Psoas muscle (tissue), 8 donors: Measurements from ENCODE around the gene KCNJ11. TPM values are rescaled to one million over a fixed set of nuclear protein-coding genes. Genes with fewer than 3 reads are reported as not detected.

ENCODE experiments used
- ATAC-seq, 4 donors: fragments of 200-7000 bp; cut with Tn5 transposase; one replicate each; pipeline ENCODE4 v1.9.1; 2020; ENCODE audit warnings: moderate library complexity in 3 of 4, mild to moderate bottlenecking in 2 of 4
- DNase-seq, 2 donors: peaks; one replicate each; pipeline ENCODE4 v3.0.0-alpha.2; 2020
- H3K27ac ChIP-seq: fragments of 200-600 bp; one replicate; pipeline ENCODE4 v1.8.0; 2022
- H3K27me3 ChIP-seq, 3 donors: fragments of 200-600 bp in 1 of 3; one replicate each; pipeline versions ENCODE4 v1.6.1 to v1.8.0; 2013 to 2022; ENCODE audit warnings: low read length in 2 of 3, mild to moderate bottlenecking in 2 of 3, moderate library complexity in 1 of 3; ENCODE audit not compliant: insufficient read depth in 3 of 3
- H3K36me3 ChIP-seq, 2 donors: fragments of 200-600 bp in 1 of 2; one replicate each; pipeline versions ENCODE4 v1.6.1 to v1.8.0; 2013 to 2022; ENCODE audit warnings: low read depth in 1 of 2, mild to moderate bottlenecking in 1 of 2, moderate library complexity in 1 of 2; ENCODE audit not compliant: insufficient read depth in 1 of 2
- H3K4me1 ChIP-seq: fragments of 200-600 bp; one replicate; pipeline ENCODE4 v1.8.0; 2022
- H3K4me3 ChIP-seq: fragments of 200-600 bp; one replicate; pipeline ENCODE4 v1.8.0; 2022; ENCODE audit warnings: mild to moderate bottlenecking
- H3K9me3 ChIP-seq: fragments of 200-600 bp; one replicate; pipeline ENCODE4 v1.8.0; 2022
- WGBS, 3 donors: extraction: QIAGEN DNeasy Blood & Tissue Kit; methylation state at CpG; one replicate each; pipeline versions ENCODE4 v1.1.6 to v1.1.7; 2013; 5-methylcytosine and 5-hydroxymethylcytosine counted together
- intact Hi-C, 2 donors: fragments of 100-400 bp; cut with DNase I; formaldehyde crosslinking; loops; one replicate each; pipeline versions ENCODE4 v1.11.0 to v1.14.2; 2022
- polyA plus RNA-seq, 3 donors: library from polyadenylated mRNA; stranded (reverse); fragments of 200-250 nt; gene quantifications; one replicate each; pipeline ENCODE4 v1.2.3, GENCODE V29; 2013
- total RNA-seq, 4 donors: library from RNA; stranded (reverse); fragmentation: NEBNext Ultra II Directional in 2 of 4; extraction: Animal tissue kit (Norgen Biotek cat#: 25700) in 2 of 4; gene quantifications; one replicate each; pipeline versions ENCODE4 v1.2.1 to v1.2.4, GENCODE V29; 2021 to 2023
- TF ChIP-seq, protein P1 (sequence below): fragments of 200-600 bp; IDR thresholded peaks from one replicate; pipeline ENCODE4 v1.8.0; 2022; ENCODE audit warnings: antibody characterized with exemption
- donor health status: healthy with polysubstance abuse.
- donor health status: DM: no; HTN: no; CAD: no; lungs with moderate emphysema.
- donor health status: Bipolar disorder and iron deficiency.
- donor health status: healthy.
- donor health status: DM: yes; HTN: yes; CAD: no.
- donor health status: DM: no; HTN: no; CAD: no.
- donor health status: DM: no; HTN: no; CAD: no.
- donor health status: DM: yes; HTN: yes; CAD: no.

KCNJ11 gene
- total and polyA plus RNA-seq, 7 donors = 66.5 to 173 (median 88.4) TPM

DNA sequence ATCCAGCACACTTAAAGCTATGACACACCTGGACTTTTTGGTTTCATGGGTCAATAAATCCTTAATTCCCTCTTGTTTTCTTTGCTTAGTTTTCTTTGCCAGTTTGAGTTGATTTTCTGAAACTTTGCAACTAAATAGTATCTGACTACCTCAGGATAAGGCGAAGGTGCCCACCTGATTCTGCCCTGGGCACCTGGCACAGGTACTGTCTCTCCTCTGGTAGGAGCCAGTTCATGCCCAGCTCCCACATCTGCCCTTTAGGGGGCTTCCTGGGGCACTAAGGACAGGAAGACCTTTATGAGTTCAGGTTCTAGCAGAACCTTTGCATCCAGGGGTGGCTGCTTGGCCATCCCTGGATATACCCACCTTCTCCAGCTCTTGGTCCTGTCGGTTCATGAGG, 19.6 kb upstream of the KCNJ11 start:
- 89 to 93% (median 92%) methylated on average over 2 of the region's 2 CpGs for WGBS, 3 donors
- TF ChIP-seq, protein P1, sequence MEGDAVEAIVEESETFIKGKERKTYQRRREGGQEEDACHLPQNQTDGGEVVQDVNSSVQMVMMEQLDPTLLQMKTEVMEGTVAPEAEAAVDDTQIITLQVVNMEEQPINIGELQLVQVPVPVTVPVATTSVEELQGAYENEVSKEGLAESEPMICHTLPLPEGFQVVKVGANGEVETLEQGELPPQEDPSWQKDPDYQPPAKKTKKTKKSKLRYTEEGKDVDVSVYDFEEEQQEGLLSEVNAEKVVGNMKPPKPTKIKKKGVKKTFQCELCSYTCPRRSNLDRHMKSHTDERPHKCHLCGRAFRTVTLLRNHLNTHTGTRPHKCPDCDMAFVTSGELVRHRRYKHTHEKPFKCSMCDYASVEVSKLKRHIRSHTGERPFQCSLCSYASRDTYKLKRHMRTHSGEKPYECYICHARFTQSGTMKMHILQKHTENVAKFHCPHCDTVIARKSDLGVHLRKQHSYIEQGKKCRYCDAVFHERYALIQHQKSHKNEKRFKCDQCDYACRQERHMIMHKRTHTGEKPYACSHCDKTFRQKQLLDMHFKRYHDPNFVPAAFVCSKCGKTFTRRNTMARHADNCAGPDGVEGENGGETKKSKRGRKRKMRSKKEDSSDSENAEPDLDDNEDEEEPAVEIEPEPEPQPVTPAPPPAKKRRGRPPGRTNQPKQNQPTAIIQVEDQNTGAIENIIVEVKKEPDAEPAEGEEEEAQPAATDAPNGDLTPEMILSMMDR = no peak
- Histone ChIP-seq H3K9me3 (no peaks in the 10 kb centered on the region), H3K4me3 (no peak overlapping the region), H3K27me3 (no peaks in the 10 kb centered on the region), H3K4me1 (peaks cover 27% of the 10 kb centered on the region), H3K27ac (no peak overlapping the region), H3K36me3 (no peaks in the 10 kb centered on the region)
- no peak for ATAC-seq
- DNase-seq = no peak
- intact Hi-C loops = no loop called here

DNA sequence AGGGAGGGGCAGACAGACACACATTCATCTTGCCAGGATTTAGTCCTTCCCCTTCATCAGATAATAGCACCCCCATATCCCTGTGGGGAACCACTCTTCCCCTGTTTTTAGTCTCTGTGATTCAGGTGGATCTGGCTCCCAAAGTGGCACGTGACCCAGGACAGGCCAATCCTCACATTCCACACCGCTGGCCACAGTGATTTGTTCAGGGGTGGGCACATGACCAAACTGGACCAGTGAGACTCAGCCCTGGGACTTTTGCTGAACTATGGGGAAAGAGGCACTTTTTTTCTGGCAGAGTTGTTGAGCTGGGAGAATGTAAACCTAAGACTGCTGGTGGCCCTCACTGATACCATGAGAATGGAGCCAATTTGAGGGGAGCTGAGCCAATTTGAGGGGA, 19.1 kb upstream of the KCNJ11 start:
- TF ChIP-seq, protein P1 = no peak
- DNase-seq (no peak), ATAC-seq (no peak)
- Histone ChIP-seq H3K36me3 (no peaks in the 10 kb centered on the region), H3K9me3 (no peaks in the 10 kb centered on the region), H3K27me3 (no peaks in the 10 kb centered on the region), H3K4me3 (no peak overlapping the region), H3K4me1 (peaks cover 27% of the 10 kb centered on the region), H3K27ac (peak overlapping the region; percentile 88)
- WGBS, 3 donors = 90 to 100% (median 95%) methylated on average over 2 of the region's 2 CpGs
- intact Hi-C loops = no loop called here

DNA sequence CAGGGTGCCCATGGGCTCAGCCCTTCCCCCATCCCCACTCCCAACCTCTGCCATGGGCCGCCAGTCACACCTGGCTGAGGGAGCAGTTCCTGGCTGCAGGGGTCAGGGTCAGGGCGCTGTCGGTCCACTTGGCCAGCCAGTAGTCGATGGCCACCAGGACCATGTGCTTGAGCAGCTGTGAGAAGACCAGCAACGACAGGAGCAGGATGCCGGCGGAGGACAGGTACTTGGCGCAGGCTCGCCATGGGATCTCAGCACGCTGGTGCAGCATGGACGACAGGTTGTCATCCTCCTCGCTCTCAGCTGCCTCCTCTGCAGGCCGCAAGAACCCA, 18.3 kb upstream of the KCNJ11 start:
- Histone ChIP-seq H3K9me3 (no peaks in the 10 kb centered on the region), H3K27me3 (no peaks in the 10 kb centered on the region), H3K4me1 (peaks cover 33% of the 10 kb centered on the region), H3K36me3 (no peaks in the 10 kb centered on the region), H3K4me3 (no peak overlapping the region), H3K27ac (peak overlapping the region; percentile 88)
- ATAC-seq = no peak
- DNase-seq = no peak
- intact Hi-C loops = no loop called here
- 81 to 92% (median 83%) methylated on average over 13 of the region's 13 CpGs for WGBS, 3 donors
- TF ChIP-seq, protein P1 = no peak

DNA sequence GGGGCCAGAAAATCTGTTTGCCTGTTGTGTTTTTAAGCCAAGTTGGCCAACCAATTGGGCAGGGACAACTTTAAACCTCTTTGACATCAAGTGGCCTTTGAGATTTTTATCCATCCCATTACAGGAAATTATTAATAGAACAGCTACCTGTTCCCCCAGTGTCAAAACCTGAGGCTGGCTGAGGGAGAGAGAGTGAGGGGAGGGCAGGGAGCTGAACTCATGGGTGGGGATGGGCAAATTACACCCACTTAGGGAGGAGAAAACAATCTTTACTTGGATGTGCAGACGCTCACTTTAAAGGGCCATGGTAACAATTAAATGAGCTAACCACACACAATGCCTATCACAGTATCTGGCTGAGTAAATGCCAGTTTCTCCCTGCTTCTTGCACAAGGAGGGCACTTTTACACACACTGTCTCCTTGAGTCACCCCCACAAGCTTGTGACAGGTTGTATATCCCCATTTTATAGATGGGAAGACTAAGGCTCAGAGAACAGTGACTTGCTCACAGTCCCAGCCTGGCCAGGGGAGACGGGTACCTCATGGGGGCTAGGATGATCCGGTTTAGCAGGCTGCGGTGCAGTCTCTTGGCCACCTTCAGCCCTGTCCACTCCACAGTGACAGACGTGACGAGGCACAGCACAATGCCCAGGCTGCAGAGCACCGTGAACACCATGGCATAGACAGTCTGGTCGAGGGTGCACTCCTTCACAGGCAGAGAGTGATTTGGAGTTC, 17.8 kb upstream of the KCNJ11 start:
- peak overlapping the region; percentile 88 for H3K27ac ChIP-seq
- WGBS, 3 donors = 77 to 84% (median 78%) methylated on average over 8 of the region's 8 CpGs
- ATAC-seq = peak; percentile 34 to 52 (median 39)

More for the DNA sequence above, 17.8 kb upstream of the KCNJ11 start:
- peaks cover 38% of the 10 kb centered on the region for H3K4me1 ChIP-seq
- DNase-seq = peak in 1 of 2 donors; percentile 51
- H3K4me3 ChIP-seq = peak overlapping the region; percentile 28
- TF ChIP-seq, protein P1 = no peak
- H3K27me3 ChIP-seq = no peaks in the 10 kb centered on the region
- no peaks in the 10 kb centered on the region for H3K9me3 ChIP-seq
- intact Hi-C loops = no loop called here
- H3K36me3 ChIP-seq = no peaks in the 10 kb centered on the region
